ENCODE measurements around the gene TBC1D22B. TPM values are rescaled to one million over a fixed set of nuclear protein-coding genes. Genes with fewer than 3 reads are reported as not detected.

Gene TBC1D22B
- total and polyA plus RNA-seq, 2 of the 13 experiments (the other 11 are each of a cell fraction or from before 2014, with no cell fraction given): 9.7 to 12.9 TPM

- TF ChIP-seq GMEB2 (CRISPR knock-in tag; IDR thresholded peaks at IDR 0.05; ENCODE audit: low read depth) (no peak), ADNP (CRISPR knock-in tag; IDR thresholded peaks at IDR 0.05) (no peak), ZNF776 (CRISPR knock-in tag; IDR thresholded peaks at IDR 0.05) (0 out of 2 replicates have a peak, but pooled peaks have one; percentile 43), ZFP62 (CRISPR knock-in tag; IDR thresholded peaks at IDR 0.05) (no peak), RCOR2 (CRISPR knock-in tag; IDR thresholded peaks at IDR 0.05) (peak; percentile 85), ZNF20 (CRISPR knock-in tag; IDR thresholded peaks at IDR 0.05) (no peak), MEIS1 (CRISPR knock-in tag; IDR thresholded peaks at IDR 0.05; ENCODE audit: borderline replicate concordance) (peak; percentile 83; the same call in 1 of the 2 replicates), ZNF563 (CRISPR knock-in tag; IDR thresholded peaks at IDR 0.05) (no peak), STAG1 (CRISPR knock-in tag; IDR thresholded peaks at IDR 0.05) (no peak), FOXA3 (CRISPR knock-in tag; IDR thresholded peaks at IDR 0.05) (peak; percentile 94), MLLT10 (CRISPR knock-in tag; IDR thresholded peaks at IDR 0.05) (no peak), IRF2 (CRISPR knock-in tag; IDR thresholded peaks at IDR 0.05) (no peak), ZNF768 (CRISPR knock-in tag; IDR thresholded peaks at IDR 0.05) (no peak), EEA1 (CRISPR knock-in tag; IDR thresholded peaks at IDR 0.05; ENCODE audit: borderline replicate concordance) (no peak), ZMYM3 (CRISPR knock-in tag; IDR thresholded peaks at IDR 0.05) (no peak; the same call in 1 of the 2 replicates), RAD21 (CRISPR knock-in tag; IDR thresholded peaks at IDR 0.05) (no peak), SYNCRIP (IDR thresholded peaks at IDR 0.05; ENCODE audit: insufficient read depth, low read depth, low read length) (no peak), CENPBD1 (CRISPR knock-in tag; IDR thresholded peaks at IDR 0.05; ENCODE audit: borderline replicate concordance, low read depth) (no peak), NR2F6 (IDR thresholded peaks at IDR 0.05) (peak; percentile 94), NR2F6 (CRISPR knock-in tag; IDR thresholded peaks at IDR 0.05) (peak; percentile 93), RAD51 (IDR thresholded peaks at IDR 0.05; ENCODE audit: borderline replicate concordance) (no peak), MAFG (CRISPR knock-in tag; IDR thresholded peaks at IDR 0.05) (no peak), POGZ (CRISPR knock-in tag; IDR thresholded peaks at IDR 0.05) (peak; percentile 66; the same call in 1 of the 2 replicates)
- TF ChIP-seq, protein P1, sequence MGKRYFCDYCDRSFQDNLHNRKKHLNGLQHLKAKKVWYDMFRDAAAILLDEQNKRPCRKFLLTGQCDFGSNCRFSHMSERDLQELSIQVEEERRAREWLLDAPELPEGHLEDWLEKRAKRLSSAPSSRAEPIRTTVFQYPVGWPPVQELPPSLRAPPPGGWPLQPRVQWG (CRISPR knock-in tag; IDR thresholded peaks at IDR 0.05; ENCODE audit: borderline replicate concordance, low read depth): no peak
- TF ChIP-seq, protein P2, sequence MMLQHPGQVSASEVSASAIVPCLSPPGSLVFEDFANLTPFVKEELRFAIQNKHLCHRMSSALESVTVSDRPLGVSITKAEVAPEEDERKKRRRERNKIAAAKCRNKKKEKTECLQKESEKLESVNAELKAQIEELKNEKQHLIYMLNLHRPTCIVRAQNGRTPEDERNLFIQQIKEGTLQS (CRISPR knock-in tag; IDR thresholded peaks at IDR 0.05): peak; percentile 54; the same call in 1 of the 2 replicates
- TF ChIP-seq, protein P3, sequence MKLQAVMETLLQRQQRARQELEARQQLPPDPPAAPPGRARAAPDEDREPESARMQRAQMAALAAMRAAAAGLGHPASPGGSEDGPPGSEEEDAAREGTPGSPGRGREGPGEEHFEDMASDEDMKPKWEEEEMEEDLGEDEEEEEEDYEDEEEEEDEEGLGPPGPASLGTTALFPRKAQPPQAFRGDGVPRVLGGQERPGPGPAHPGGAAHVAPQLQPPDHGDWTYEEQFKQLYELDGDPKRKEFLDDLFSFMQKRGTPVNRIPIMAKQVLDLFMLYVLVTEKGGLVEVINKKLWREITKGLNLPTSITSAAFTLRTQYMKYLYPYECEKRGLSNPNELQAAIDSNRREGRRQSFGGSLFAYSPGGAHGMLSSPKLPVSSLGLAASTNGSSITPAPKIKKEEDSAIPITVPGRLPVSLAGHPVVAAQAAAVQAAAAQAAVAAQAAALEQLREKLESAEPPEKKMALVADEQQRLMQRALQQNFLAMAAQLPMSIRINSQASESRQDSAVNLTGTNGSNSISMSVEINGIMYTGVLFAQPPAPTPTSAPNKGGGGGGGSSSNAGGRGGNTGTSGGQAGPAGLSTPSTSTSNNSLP (IDR thresholded peaks at IDR 0.05; ENCODE audit: low read depth, low read length): no peak
Measured at GRCh38 chr6:37369321-37370201, 112.0 kb downstream of the TBC1D22B start (continued).

Data from HepG2 (cell line).